Neural crest cell (in vitro differentiated cells): ENCODE results near the gene UVRAG. TPM values are rescaled to one million over a fixed set of nuclear protein-coding genes. Genes with fewer than 3 reads are reported as not detected.

Source experiments
- DNase-seq: peaks from one replicate; pipeline ENCODE4 v3.0.0; 2021; ENCODE audit warnings: low read depth, mixed read lengths, low spot score
- H3K27ac Mint-ChIP-seq: one replicate; pipeline ENCODE4 v1.8.0; 2021; ENCODE audit warnings: mild to moderate bottlenecking, mixed read lengths; ENCODE audit not compliant: unreplicated experiment
- H3K27me3 Mint-ChIP-seq: 2 replicates; pipeline ENCODE4 v1.8.0; 2021; ENCODE audit warnings: low read depth, mild to moderate bottlenecking, mixed read lengths
- H3K36me3 Mint-ChIP-seq: 2 replicates; pipeline ENCODE4 v1.8.0; 2021; ENCODE audit warnings: low read depth, mild to moderate bottlenecking, mixed read lengths
- H3K4me1 Mint-ChIP-seq: 2 replicates; pipeline ENCODE4 v1.8.0; 2021; ENCODE audit warnings: mixed read lengths
- H3K4me3 Mint-ChIP-seq: one replicate; pipeline ENCODE4 v1.8.0; 2021; ENCODE audit warnings: mild to moderate bottlenecking, mixed read lengths
- H3K9me3 Mint-ChIP-seq: 2 replicates; pipeline ENCODE4 v1.8.0; 2021; ENCODE audit warnings: mixed read lengths
- CTCF ChIP-seq: fragments of 200-600 bp; sonication (generic); conservative IDR thresholded peaks from 2 replicates; pipeline ENCODE4 v1.5.0; 2021; ENCODE audit warnings: antibody characterized with exemption, mild to moderate bottlenecking
- total RNA-seq: library from RNA; stranded (reverse); gene quantifications from 2 replicates; pipeline ENCODE4 v1.2.1, GENCODE V29; 2021

UVRAG gene
- total RNA-seq, 1 donor from 2014 or later = 29.0 TPM

DNA sequence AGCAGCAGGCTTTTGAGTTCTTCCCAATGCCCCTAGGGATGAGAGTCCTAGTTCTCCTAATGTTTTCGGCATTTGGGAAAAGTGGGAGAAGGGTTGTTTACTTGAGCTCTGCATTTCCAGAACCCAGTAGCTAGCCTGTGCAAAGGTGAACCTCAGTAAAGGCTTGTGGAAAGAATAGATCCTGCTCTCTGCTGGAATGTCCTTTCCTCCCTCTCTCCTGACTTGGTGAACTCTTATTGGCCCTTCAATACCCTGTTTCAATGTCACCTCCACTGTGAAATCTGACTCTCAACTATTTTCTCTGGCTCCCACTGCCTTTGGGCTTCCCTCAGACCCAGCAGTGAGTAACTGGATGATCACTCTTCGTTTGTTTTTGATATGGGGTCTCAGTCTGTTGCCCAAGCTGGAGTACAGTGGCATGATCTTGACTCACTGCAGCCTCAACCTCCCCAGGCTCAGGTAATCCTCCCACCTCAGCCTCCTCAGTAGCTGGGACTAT is 2.4 kb upstream of the UVRAG start:
- DNase-seq = no peak
- TF ChIP-seq CTCF = no peak
- H3K4me1 Mint-ChIP-seq = peaks cover 19% of the 10 kb centered on the region
- no peak overlapping the region for H3K27ac Mint-ChIP-seq
- H3K27me3 Mint-ChIP-seq = no peaks in the 10 kb centered on the region
- H3K36me3 Mint-ChIP-seq = no peaks in the 10 kb centered on the region
- H3K4me3 Mint-ChIP-seq = no peak overlapping the region
- H3K9me3 Mint-ChIP-seq = no peaks in the 10 kb centered on the region

DNA sequence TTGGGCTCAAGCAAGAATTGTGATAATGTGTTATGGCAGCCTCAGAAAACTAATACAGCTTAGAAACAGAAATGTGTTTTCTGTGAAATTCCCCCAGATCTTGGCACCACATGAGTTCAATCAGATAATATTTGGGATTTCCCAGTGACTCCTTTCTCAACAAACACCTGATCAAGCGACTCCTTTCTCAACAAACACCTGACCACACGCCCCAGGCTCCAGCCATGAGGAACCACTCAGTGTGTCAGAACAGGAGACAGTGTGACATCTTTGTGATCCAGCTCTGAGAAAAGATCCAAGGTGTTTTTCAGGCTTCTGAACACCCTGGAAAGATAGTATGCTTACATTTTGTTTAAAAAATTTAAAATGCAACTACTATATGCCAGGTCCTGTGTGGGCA is 1.9 kb upstream of the UVRAG start:
- Mint-ChIP-seq H3K27ac (no peak overlapping the region), H3K36me3 (no peaks in the 10 kb centered on the region), H3K4me1 (peaks cover 19% of the 10 kb centered on the region), H3K27me3 (no peaks in the 10 kb centered on the region), H3K4me3 (peak overlapping the region; percentile 98), H3K9me3 (no peaks in the 10 kb centered on the region)
- no peak for TF ChIP-seq CTCF
- no peak for DNase-seq

DNA sequence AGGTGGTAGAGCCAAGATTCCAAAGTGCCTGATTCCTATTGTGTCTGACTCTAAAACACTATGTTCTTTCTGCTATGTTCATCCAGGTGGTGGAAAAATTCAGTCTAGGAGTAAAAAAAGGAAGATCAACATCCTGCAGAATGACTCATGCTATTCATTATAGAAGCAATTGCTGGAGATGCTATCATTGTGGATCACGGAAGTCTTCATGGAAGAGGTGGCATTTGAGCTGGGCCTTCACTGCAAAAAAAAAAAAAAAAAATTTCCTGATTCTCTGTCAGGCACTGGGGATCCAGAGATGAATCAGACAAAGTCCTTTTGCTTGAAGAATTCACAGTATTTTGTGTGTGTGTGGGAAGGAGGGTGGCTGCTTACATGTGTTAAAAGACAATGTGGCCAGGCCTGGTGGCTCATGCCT is 1.4 kb upstream of the UVRAG start:
- TF ChIP-seq CTCF = no peak
- Mint-ChIP-seq H3K27ac (no peak overlapping the region), H3K9me3 (no peaks in the 10 kb centered on the region), H3K4me1 (peaks cover 19% of the 10 kb centered on the region), H3K27me3 (no peaks in the 10 kb centered on the region), H3K4me3 (peak overlapping the region; percentile 98), H3K36me3 (no peaks in the 10 kb centered on the region)
- no peak for DNase-seq

DNA sequence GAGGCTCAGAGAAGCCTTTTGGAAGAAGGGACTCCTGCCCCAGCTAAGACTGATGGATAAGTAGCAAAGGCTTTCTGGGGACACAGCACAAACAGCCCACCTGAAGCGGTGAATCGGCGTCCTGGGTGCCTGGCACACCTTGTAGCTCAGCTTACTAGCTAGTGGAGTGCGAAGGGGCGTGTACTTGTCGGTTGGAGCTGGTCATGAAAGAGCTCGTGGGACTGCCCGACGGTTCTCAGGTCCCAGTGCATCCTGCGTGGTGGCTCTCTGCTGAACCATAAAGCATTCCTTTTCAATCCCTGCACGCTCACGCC is 690 bp upstream of the UVRAG start:
- peak overlapping the region; percentile 98 for H3K4me3 Mint-ChIP-seq
- TF ChIP-seq CTCF = no peak
- H3K4me1 Mint-ChIP-seq = peaks cover 19% of the 10 kb centered on the region
- DNase-seq = no peak
- no peaks in the 10 kb centered on the region for H3K27me3 Mint-ChIP-seq
- H3K27ac Mint-ChIP-seq = peak overlapping the region; percentile 54
- no peaks in the 10 kb centered on the region for H3K36me3 Mint-ChIP-seq
- H3K9me3 Mint-ChIP-seq = no peaks in the 10 kb centered on the region

GRCh38 chr11:75815345-75816168 is 547 bp downstream of the UVRAG start:
- no peaks in the 10 kb centered on the region for H3K36me3 Mint-ChIP-seq
- H3K4me1 Mint-ChIP-seq = peaks cover 19% of the 10 kb centered on the region
- H3K27me3 Mint-ChIP-seq = no peaks in the 10 kb centered on the region
- TF ChIP-seq CTCF = peak; percentile 6
- no peak overlapping the region for H3K27ac Mint-ChIP-seq
- H3K9me3 Mint-ChIP-seq = no peaks in the 10 kb centered on the region
- peak overlapping the region; percentile 98 for H3K4me3 Mint-ChIP-seq
- peak; percentile 31 for DNase-seq
